ENCODE measurements around the gene MEGF11. TPM values are rescaled to one million over a fixed set of nuclear protein-coding genes. Genes with fewer than 3 reads are reported as not detected.
A peak's percentile ranks its signal among the peaks of the same experiment; 100 is the strongest.

Gene MEGF11
- total RNA-seq, 2 donors from 2014 or later, result not detected

GRCh38 chr15:66184936-66185790, 68.4 kb downstream of the MEGF11 start:
- Mint-ChIP-seq H3K27ac (no peak overlapping the region), H3K27me3 (peaks cover 86% of the 10 kb centered on the region), H3K4me1 (peaks cover 6% of the 10 kb centered on the region), H3K36me3 (ENCODE audit: low read depth) (peaks cover 2% of the 10 kb centered on the region), H3K4me3 (no peak overlapping the region)
- DNase-seq (no peak), ATAC-seq (no peak)
- no peaks in the 10 kb centered on the region for H3K9me3 ChIP-seq (ENCODE audit: control insufficient read depth, low read length, poor library complexity, severe bottlenecking)

GRCh38 chr15:66184492-66184891, 69.1 kb downstream of the MEGF11 start:
- DNase-seq (no peak), ATAC-seq (no peak)
- Mint-ChIP-seq H3K36me3 (ENCODE audit: low read depth) (peaks cover 2% of the 10 kb centered on the region), H3K27ac (no peak overlapping the region), H3K4me1 (peaks cover 7% of the 10 kb centered on the region), H3K4me3 (peak overlapping the region; percentile 4), H3K27me3 (peaks cover 86% of the 10 kb centered on the region)
- H3K9me3 ChIP-seq (ENCODE audit: control insufficient read depth, low read length, poor library complexity, severe bottlenecking), result no peaks in the 10 kb centered on the region

GRCh38 chr15:66180531-66181097, 72.9 kb downstream of the MEGF11 start:
- Mint-ChIP-seq H3K27me3 (peaks cover 84% of the 10 kb centered on the region), H3K36me3 (ENCODE audit: low read depth) (peaks cover 2% of the 10 kb centered on the region)

GRCh38 chr15:66178531-66178910, 75.0 kb downstream of the MEGF11 start:
- no peaks in the 10 kb centered on the region for H3K9me3 ChIP-seq (ENCODE audit: control insufficient read depth, low read length, poor library complexity, severe bottlenecking)
- Mint-ChIP-seq H3K4me1 (peaks cover 2% of the 10 kb centered on the region), H3K4me3 (peak overlapping the region; percentile 15), H3K27ac (peak overlapping the region; percentile 24), H3K27me3 (peaks cover 84% of the 10 kb centered on the region), H3K36me3 (ENCODE audit: low read depth) (no peaks in the 10 kb centered on the region)
- DNase-seq (no peak), ATAC-seq (no peak)

More at GRCh38 chr15:66180531-66181097, 72.9 kb downstream of the MEGF11 start:
- no peak overlapping the region for H3K27ac Mint-ChIP-seq
- no peaks in the 10 kb centered on the region for H3K9me3 ChIP-seq (ENCODE audit: control insufficient read depth, low read length, poor library complexity, severe bottlenecking)
- H3K4me1 Mint-ChIP-seq, result peaks cover 6% of the 10 kb centered on the region
- ATAC-seq (no peak), DNase-seq (no peak)
- no peak overlapping the region for H3K4me3 Mint-ChIP-seq

GRCh38 chr15:66172324-66172980, 81.1 kb downstream of the MEGF11 start:
- peaks cover 53% of the 10 kb centered on the region for H3K27me3 Mint-ChIP-seq
- no peaks in the 10 kb centered on the region for H3K4me1 Mint-ChIP-seq
- no peaks in the 10 kb centered on the region for H3K36me3 Mint-ChIP-seq (ENCODE audit: low read depth)
- H3K4me3 Mint-ChIP-seq, result no peak overlapping the region
- no peaks in the 10 kb centered on the region for H3K9me3 ChIP-seq (ENCODE audit: control insufficient read depth, low read length, poor library complexity, severe bottlenecking)
- no peak for ATAC-seq
- no peak overlapping the region for H3K27ac Mint-ChIP-seq
- no peak for DNase-seq

GRCh38 chr15:66171841-66172240, 81.7 kb downstream of the MEGF11 start:
- no peaks in the 10 kb centered on the region for H3K4me1 Mint-ChIP-seq
- no peaks in the 10 kb centered on the region for H3K9me3 ChIP-seq (ENCODE audit: control insufficient read depth, low read length, poor library complexity, severe bottlenecking)
- no peak overlapping the region for H3K4me3 Mint-ChIP-seq
- no peak for ATAC-seq
- H3K36me3 Mint-ChIP-seq (ENCODE audit: low read depth), result no peaks in the 10 kb centered on the region
- DNase-seq, result no peak
- H3K27ac Mint-ChIP-seq, result no peak overlapping the region
- H3K27me3 Mint-ChIP-seq, result peaks cover 49% of the 10 kb centered on the region

GRCh38 chr15:66170716-66171115, 82.8 kb downstream of the MEGF11 start:
- no peak for ATAC-seq
- Mint-ChIP-seq H3K27me3 (peaks cover 57% of the 10 kb centered on the region), H3K4me1 (peaks cover 4% of the 10 kb centered on the region)

GRCh38 chr15:66170042-66170441, 83.5 kb downstream of the MEGF11 start:
- H3K4me3 Mint-ChIP-seq, result no peak overlapping the region
- H3K36me3 Mint-ChIP-seq (ENCODE audit: low read depth), result peaks cover 2% of the 10 kb centered on the region
- DNase-seq, result no peak
- no peak for ATAC-seq
- no peaks in the 10 kb centered on the region for H3K9me3 ChIP-seq (ENCODE audit: control insufficient read depth, low read length, poor library complexity, severe bottlenecking)
- H3K27me3 Mint-ChIP-seq, result peaks cover 53% of the 10 kb centered on the region
- no peak overlapping the region for H3K27ac Mint-ChIP-seq
- peaks cover 4% of the 10 kb centered on the region for H3K4me1 Mint-ChIP-seq

More at GRCh38 chr15:66170716-66171115, 82.8 kb downstream of the MEGF11 start:
- no peaks in the 10 kb centered on the region for H3K9me3 ChIP-seq (ENCODE audit: control insufficient read depth, low read length, poor library complexity, severe bottlenecking)
- no peak overlapping the region for H3K4me3 Mint-ChIP-seq
- no peak for DNase-seq
- peaks cover 2% of the 10 kb centered on the region for H3K36me3 Mint-ChIP-seq (ENCODE audit: low read depth)
- H3K27ac Mint-ChIP-seq, result no peak overlapping the region

- no peak overlapping the region for H3K27ac Mint-ChIP-seq
- H3K27me3 Mint-ChIP-seq, result peaks cover 49% of the 10 kb centered on the region
- H3K4me1 Mint-ChIP-seq, result peaks cover 4% of the 10 kb centered on the region
- DNase-seq (no peak), ATAC-seq (no peak)
- H3K9me3 ChIP-seq (ENCODE audit: control insufficient read depth, low read length, poor library complexity, severe bottlenecking), result no peaks in the 10 kb centered on the region
- no peak overlapping the region for H3K4me3 Mint-ChIP-seq
- peaks cover 2% of the 10 kb centered on the region for H3K36me3 Mint-ChIP-seq (ENCODE audit: low read depth)
These were observed 83.9 kb downstream of the MEGF11 start for GRCh38 chr15:66169625-66170024.

GRCh38 chr15:66169023-66169422, 84.5 kb downstream of the MEGF11 start:
- Mint-ChIP-seq H3K36me3 (ENCODE audit: low read depth) (peaks cover 2% of the 10 kb centered on the region), H3K27me3 (peaks cover 43% of the 10 kb centered on the region), H3K4me1 (peaks cover 4% of the 10 kb centered on the region), H3K4me3 (no peak overlapping the region), H3K27ac (no peak overlapping the region)
- DNase-seq, result no peak
- ATAC-seq, result no peak
- no peaks in the 10 kb centered on the region for H3K9me3 ChIP-seq (ENCODE audit: control insufficient read depth, low read length, poor library complexity, severe bottlenecking)

GRCh38 chr15:66167854-66168253, 85.7 kb downstream of the MEGF11 start:
- Mint-ChIP-seq H3K27me3 (peaks cover 34% of the 10 kb centered on the region), H3K36me3 (ENCODE audit: low read depth) (peaks cover 2% of the 10 kb centered on the region), H3K27ac (no peak overlapping the region), H3K4me1 (peaks cover 4% of the 10 kb centered on the region), H3K4me3 (no peak overlapping the region)
- ATAC-seq (no peak), DNase-seq (no peak)
- H3K9me3 ChIP-seq (ENCODE audit: control insufficient read depth, low read length, poor library complexity, severe bottlenecking), result no peaks in the 10 kb centered on the region

- DNase-seq, result no peak
- Mint-ChIP-seq H3K36me3 (ENCODE audit: low read depth) (peaks cover 2% of the 10 kb centered on the region), H3K27ac (no peak overlapping the region), H3K4me3 (no peak overlapping the region), H3K4me1 (peaks cover 4% of the 10 kb centered on the region), H3K27me3 (peaks cover 22% of the 10 kb centered on the region)
- H3K9me3 ChIP-seq (ENCODE audit: control insufficient read depth, low read length, poor library complexity, severe bottlenecking), result no peaks in the 10 kb centered on the region
- ATAC-seq, result no peak
These were observed 87.7 kb downstream of the MEGF11 start for GRCh38 chr15:66165856-66166255.

GRCh38 chr15:66164788-66165187, 88.8 kb downstream of the MEGF11 start:
- DNase-seq (no peak), ATAC-seq (no peak)
- Mint-ChIP-seq H3K27me3 (peaks cover 19% of the 10 kb centered on the region), H3K27ac (no peak overlapping the region), H3K36me3 (ENCODE audit: low read depth) (peaks cover 5% of the 10 kb centered on the region), H3K4me1 (peaks cover 4% of the 10 kb centered on the region), H3K4me3 (no peak overlapping the region)
- H3K9me3 ChIP-seq (ENCODE audit: control insufficient read depth, low read length, poor library complexity, severe bottlenecking), result no peaks in the 10 kb centered on the region

All from T-helper 17 cell (primary cell).